D721Med (cell line): Measurements from ENCODE around the gene C19orf85.
"Not testable (repeated sequence)": the region's sequence is repeated elsewhere in the genome, so short reads cannot be mapped to it uniquely, and the experiment has no call there.

Source experiments
- DNase-seq: peaks from one replicate; pipeline ENCODE4 v3.0.0; 2011; ENCODE audit warnings: low spot score; ENCODE audit not compliant: insufficient read length
- FAIRE-seq: peaks from 2 replicates; lab custom pipeline; 2011; peaks lifted over from hg19 to GRCh38; lab: Jason Lieb, UNC
- CTCF ChIP-seq: IDR thresholded peaks from 2 replicates; pipeline ENCODE4 v1.5.1; 2012; ENCODE audit warnings: mild to moderate bottlenecking, control low read depth; ENCODE audit not compliant: insufficient read depth; ENCODE audit errors: missing control alignments

The C19orf85 gene

GRCh38 chr19:55423225-55424005 lies 41.1 kb downstream of the C19orf85 start:
- DNase-seq (no peak), FAIRE-seq (no peak)
- TF ChIP-seq CTCF, result no peak

- not testable (repeated sequence) for DNase-seq, FAIRE-seq
Observed at GRCh38 chr19:55421281-55421680, 43.3 kb downstream of the C19orf85 start.

- DNase-seq (no peak), FAIRE-seq (no peak)
- TF ChIP-seq CTCF, result no peak
Observed at GRCh38 chr19:55419624-55420236, 44.8 kb downstream of the C19orf85 start.

GRCh38 chr19:55419103-55419502 lies 45.4 kb downstream of the C19orf85 start:
- TF ChIP-seq CTCF, result no peak
- DNase-seq (no peak), FAIRE-seq (no peak)

- DNase-seq, result peak; percentile 87
- peak; percentile 38 for FAIRE-seq
Observed at GRCh38 chr19:55418185-55418584, 46.4 kb downstream of the C19orf85 start.

More at GRCh38 chr19:55418185-55418584, 46.4 kb downstream of the C19orf85 start:
- peak; percentile 92 for TF ChIP-seq CTCF
